Activated naive CD4-positive, alpha-beta T cell treated with Interleukin-2 at 50 U/mL for 16 hours (primary cell): ENCODE data around the gene MMP24.
"Not testable (repeated sequence)": the region's sequence is repeated elsewhere in the genome, so short reads cannot be mapped to it uniquely, and the experiment has no call there.

ENCODE experiments used
- DNase-seq: peaks from one replicate; pipeline ENCODE4 v3.0.0-alpha.2; 2020

The MMP24 gene

GRCh38 chr20:35262321-35262720 lies 35.8 kb downstream of the MMP24 start:
- DNase-seq: not testable (repeated sequence)

DNA sequence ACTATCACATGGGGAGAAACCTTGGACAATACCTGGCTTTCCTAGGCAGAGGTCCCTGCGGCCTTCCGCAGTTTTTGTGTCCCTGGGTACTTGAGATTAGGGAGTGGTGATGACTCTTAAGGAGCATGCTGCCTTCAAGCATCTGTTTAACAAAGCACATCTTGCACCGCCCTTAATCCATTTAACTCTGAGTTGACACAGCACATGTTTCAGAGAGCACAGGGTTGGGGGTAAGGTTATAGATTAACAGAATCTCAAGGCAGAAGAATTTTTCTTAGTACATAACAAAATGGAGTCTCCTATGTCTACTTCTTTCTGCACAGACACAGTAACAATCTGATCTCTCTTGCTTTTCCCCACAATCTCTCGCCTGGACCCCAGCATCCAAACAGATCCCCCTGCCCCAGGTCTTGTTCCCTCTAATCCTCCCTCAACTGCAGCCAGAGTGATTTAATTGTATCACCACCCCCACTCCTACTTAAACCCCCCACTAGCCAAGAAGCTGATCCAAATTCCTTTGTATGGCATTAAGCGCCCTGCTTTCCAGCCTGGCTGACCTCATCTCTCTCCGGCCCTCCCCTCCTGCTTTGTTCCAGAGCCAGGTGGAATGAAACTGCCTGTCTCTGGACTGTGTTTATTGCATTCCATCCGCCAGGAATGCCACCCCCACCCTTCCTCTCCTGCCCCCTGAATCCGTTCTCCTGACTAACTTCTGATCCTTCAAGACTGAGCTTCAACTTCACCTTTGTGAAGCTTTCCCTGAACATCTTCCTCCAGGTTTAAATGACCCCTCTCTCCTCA lies 36.4 kb downstream of the MMP24 start:
- not testable (repeated sequence) for DNase-seq

GRCh38 chr20:35263532-35264341 lies 37.2 kb downstream of the MMP24 start:
- DNase-seq: no peak

GRCh38 chr20:35264755-35265154 lies 38.3 kb downstream of the MMP24 start:
- DNase-seq: no peak

DNA sequence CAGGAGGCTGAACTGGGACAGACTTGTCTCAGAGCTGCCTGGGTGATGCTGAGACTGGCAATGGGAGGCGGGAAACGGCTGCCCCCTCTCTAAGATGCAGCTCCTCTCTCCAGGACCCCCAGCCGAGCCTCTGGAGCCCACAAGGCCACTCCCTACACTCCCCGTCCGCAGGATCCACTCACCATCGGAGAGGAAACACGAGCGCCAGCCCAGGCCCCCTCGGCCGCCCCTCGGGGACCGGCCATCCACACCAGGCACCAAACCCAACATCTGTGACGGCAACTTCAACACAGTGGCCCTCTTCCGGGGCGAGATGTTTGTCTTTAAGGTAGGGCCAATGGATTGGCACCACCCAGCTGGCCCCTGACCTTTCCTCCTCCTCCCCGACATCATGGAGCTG lies 40.6 kb downstream of the MMP24 start:
- DNase-seq: no peak

DNA sequence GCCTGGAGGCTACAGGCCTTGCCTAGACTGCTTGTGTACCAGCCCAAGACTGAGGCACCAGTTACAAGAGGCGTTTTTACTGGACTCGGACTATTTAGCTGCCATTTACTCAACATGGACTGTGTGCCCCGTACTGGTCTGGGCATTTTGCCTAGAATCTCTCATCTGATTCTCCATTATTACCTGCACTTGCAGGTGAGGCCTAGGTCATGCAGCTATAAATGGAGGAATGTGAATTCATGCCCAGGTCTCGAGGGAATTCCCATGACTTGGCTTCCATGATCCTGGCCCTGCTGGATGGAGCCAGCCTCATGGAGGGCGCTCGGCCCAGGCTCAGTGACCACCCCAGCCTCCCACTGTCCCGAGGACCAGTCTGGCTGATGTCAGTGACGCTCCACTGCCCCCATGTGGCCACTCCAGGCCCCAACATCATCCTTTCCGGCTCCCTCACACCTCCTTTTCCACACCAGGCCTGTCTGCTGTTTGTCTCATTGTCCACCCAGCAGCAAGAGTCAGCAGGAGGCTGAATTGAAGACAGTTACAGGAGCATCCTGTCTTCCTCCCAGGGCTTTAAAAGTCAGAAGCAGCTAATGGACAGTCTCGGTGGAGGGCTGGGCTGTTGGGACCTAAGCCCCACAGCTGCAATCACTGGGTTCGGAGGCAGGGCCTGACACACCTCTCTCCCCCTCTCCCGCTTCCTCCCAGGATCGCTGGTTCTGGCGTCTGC lies 42.7 kb downstream of the MMP24 start:
- peak; percentile 51 for DNase-seq

- DNase-seq: no peak
These were observed 43.8 kb downstream of the MMP24 start for GRCh38 chr20:35270021-35270902.

GRCh38 chr20:35271073-35271882 lies 44.8 kb downstream of the MMP24 start:
- no peak for DNase-seq

DNA sequence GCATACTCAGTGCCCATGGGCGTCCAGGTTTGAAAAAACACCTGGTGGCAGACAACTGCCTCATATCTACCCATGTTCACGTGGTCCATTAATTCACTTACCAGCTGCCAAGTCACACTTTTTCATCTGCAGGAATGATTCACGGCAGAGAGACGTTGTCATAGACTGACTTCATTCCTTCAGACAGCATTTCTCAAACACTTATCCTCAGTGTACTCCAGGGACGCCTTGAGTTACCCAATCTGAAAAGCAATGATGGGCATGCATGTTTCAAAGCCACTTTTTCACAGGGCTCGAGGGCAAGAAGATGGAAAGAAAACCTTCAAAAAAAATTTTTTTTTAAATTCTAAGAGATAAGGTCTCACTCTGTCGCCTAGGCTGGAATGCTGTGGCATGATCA lies 45.4 kb downstream of the MMP24 start:
- DNase-seq: no peak

DNA sequence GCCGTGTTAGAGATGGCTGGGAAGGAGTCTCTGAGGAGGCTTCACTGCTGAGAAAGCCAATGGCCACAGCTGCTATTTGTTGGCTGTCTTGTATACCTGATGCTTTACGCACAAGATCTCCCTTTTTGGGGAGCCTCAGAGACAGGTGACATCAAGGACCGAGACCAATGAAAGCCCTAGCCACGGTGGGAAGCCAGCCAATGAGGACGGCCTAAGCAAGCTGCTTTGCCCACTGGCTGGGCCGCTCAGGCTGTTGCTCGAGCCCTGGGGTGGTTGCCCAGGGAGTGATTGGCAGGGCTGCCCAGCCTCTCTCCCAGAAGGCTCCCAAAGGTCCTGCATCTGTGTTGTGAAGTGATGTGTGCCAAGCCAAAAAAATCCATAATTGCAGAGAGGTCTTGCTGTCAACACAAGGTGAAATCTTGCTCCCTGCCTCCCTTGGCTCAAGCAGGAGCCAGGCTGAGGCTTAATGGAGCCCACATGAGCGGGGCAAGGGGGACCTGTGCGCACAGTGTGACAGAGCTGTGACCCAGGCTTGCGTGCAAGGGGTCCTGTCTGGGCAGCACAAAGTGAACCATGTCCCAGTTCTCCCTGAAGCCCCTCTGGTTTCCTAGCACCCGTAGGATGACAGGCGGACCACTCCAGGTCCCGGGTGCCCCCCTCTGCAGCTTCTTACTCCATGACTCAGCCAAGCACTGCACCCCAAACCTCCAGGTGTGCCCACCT lies 47.1 kb downstream of the MMP24 start:
- no peak for DNase-seq

DNA sequence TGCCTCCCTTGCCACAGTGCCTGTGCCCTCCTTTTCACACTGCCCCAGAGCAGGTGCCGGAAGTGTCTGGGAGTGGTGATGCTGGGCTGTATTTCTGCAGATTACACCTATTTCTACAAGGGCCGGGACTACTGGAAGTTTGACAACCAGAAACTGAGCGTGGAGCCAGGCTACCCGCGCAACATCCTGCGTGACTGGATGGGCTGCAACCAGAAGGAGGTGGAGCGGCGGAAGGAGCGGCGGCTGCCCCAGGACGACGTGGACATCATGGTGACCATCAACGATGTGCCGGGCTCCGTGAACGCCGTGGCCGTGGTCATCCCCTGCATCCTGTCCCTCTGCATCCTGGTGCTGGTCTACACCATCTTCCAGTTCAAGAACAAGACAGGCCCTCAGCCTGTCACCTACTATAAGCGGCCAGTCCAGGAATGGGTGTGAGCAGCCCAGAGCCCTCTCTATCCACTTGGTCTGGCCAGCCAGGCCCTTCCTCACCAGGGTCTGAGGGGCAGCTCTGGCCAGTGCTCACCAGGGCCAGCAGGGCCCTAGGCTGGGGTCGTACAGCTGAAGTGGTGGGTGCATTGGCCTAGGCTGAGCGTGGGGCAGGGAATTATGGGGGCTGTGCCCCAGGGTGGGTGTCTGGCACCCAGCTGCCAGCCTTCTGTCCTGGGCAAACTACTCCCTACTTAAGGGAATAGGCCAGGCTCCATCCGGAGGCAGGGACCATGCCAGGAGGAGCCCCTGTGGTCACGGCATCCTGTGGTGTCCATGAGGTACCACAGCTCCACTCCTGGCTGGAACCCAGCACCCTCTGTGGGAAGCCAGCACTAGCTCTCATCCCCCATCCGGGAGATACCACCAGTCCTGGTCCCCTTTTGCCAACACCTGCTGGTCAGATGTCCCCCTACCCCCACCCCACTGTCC lies 47.9 kb downstream of the MMP24 start:
- DNase-seq: no peak

DNA sequence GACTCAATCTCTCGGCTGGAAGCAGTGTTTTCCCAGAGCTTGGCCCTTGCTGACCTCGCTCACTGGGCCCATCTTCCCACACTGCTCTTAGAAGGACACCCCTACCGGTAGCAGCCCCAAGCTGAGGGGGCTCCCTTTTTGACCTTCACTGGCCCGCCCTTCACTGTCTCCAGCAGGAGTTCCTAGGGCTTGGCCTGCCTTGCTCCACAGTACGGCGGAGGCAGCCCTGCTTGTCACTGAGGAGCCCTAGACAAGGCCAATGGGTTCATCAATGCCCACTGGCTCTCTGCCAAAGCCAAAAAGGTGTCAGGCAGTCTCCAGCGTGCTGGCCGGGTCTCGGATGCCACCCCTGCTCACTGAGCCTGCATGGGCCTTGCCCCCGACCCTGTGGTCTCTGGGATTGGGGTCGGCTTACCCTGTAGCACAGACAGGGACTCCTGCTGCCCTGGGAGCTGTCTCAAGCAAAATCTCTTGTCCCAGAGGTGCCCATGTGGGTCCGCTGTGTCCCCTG lies 49.3 kb downstream of the MMP24 start:
- no peak for DNase-seq

DNA sequence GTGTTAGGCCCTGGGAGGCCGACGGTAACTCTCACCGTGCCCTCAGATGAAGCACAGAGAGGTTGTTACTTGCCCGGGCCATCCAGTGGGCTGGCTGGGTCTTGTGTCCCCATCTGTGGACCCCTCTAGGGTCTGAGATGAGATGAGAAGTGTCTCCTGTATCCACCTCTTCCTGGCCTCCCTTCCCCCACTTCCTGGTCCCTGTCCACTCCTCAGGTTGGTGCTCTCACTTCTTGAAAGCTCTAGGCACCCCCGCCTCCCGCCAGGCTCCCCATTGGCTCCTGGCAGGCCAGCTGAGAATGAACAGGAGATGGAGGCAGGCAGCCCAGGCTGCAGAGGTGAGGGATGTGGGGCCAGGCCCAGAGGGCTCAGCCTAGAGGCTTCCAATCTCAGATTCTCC lies 49.9 kb downstream of the MMP24 start:
- no peak for DNase-seq

- DNase-seq: no peak
These were observed 50.6 kb downstream of the MMP24 start for GRCh38 chr20:35277127-35277526.

DNA sequence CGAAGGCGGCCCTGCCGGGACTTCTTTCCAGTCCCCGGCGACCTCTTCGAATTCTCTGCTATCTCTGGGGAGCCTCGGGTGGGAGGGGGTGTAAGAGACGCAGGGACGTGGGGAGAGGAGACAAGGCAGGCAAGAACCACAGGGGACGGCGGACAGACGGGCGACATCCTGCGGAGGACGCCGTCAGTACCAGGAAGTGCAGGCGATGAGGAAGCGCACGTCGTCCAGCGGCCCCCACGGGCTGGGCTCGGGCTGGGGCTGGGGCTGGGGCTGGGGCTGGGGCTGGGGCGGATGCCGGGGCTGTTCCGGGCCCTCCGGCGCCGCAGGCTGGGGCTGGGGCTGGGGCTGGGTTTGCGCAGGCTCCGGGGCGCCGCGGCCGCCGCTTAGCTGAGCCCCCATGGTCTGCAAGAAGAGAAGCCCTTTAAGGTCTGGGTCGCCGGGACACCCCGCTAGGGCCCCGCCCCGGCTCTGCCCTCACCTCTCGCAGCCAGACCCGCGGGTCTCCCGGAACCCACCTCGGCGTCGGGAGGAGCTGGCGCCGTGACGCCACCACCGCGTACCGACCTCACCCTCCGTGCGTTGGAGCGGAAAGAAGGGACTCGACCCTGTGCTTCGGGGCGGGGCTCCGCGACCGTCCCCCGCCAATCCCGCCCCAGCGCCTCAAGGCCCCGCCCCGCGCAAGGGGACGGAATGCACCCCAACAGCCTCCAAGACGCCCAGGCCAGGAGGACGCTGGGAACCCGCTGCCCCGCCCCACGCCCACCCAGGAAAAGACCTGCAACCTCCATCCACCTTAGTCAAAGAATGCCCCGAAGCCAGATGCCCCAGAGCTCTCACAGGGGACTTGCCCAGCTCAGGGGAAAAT lies 51.3 kb downstream of the MMP24 start, which contains the start of gene MMP24OS:
MMP24OS (minus strand) TSS at position 592 of the 865 bp plus-strand sequence; CDS start at position 399, 193 bp downstream.
- DNase-seq: peak; percentile 87

GRCh38 chr20:35279040-35279439 lies 52.5 kb downstream of the MMP24 start:
- DNase-seq: no peak

GRCh38 chr20:35279533-35280174 lies 53.2 kb downstream of the MMP24 start:
- no peak for DNase-seq

DNA sequence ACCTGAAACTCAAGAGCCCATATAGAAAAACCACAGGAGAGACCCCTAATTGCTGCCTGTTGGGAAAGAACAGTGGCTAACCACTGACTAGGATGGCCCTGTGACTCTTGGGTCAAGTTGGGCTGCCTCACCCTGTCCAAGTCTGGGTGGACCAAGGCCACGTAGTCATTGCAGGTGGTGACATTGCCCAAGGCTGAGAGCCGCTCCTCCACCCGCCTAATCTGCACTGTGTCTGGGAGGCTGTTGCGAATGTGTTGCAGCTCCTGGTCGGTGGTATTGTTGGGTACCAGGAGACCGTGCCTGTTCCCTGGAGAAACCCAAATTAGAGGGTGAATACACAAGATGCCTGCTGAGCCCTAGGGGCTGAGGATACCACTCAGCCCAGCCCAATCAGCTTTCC lies 54.0 kb downstream of the MMP24 start:
- no peak for DNase-seq
